HG02870 (cell line): ENCODE results near the gene NCK2.
"Not testable (repeated sequence)": the region's sequence is repeated elsewhere in the genome, so short reads cannot be mapped to it uniquely, and the experiment has no call there.

ENCODE experiments used
- ATAC-seq: cut with Tn5 transposase; IDR thresholded peaks from one replicate; pipeline ENCODE4 v1.9.1; 2021; ENCODE audit warnings: mild to moderate bottlenecking, moderate library complexity; ENCODE audit not compliant: unreplicated experiment

Gene NCK2

DNA sequence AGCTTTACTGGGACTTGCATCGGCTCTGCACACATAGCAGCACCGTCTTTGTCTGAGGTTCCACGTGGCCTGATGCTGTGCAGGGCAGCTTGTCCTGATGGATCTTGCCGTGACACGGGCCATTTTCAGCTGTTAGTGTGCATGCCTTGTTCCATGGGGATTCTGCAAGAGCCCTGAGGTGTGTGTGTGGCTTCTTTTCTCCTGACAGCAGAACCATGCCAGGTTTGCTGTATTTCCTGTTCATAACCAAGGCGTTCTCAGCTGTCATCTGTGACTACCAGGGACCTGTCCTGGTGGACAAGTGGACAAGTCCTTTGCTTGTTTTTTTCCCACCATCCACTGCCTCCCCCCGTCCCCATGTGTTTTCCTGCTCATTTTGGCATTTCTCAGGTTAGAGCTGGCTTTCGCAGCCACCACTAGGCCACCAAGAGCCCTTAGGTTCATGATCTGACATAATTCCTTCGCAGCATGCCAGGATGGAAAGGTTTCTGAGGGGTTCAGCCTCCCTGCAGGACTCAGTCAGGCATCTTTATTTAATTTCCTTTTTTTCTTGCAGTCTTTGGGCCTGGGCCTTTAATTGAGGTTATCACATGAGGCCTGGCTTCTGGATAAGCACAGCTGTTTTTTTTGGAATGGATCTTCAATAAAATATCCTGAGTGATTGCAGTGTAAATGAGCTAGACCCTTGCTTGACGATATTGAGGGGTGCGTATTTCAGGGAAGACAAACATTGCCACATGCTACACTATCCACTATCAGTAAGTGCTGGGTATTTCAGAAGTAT is 139.4 kb downstream of the NCK2 start:
- ATAC-seq, result no peak

DNA sequence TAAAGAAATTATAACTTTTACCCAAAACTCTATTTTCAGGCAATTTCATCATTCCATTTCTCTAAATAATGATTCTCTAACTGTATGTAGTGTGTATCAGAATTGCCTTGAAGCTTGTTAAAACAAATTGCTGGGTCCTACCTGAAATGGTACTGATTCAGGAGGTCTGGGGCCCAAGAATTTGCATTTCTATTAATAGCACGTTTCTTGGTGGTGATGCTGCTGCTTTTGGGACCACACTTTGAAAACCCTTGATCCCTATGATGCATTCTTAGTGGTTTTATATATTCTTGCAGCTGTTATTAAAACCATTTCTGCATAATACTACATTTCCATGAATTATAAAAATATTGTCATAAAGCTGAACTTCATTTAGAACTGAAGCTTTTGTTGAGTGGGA is 140.7 kb downstream of the NCK2 start:
- ATAC-seq, result no peak

DNA sequence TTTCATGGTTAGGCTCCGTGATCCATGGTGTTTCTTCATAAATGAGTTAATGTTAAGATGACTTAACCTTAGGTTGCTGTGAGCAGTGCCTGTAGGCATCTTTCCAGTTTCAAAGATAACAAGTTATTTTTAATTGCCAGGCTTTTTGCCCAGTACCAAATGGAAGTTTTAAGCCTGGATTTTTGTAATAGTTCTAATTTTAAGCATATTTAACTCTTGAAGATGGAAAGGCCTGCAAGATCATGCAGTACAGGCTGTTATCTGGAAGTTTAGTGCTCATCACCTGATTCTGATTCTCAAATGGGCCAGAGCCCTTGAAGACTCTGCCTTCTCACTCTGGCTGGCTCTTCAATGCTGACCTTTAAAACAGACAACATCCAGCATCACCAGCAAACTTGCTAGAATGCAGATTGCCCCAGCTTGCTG is 141.3 kb downstream of the NCK2 start:
- no peak for ATAC-seq

DNA sequence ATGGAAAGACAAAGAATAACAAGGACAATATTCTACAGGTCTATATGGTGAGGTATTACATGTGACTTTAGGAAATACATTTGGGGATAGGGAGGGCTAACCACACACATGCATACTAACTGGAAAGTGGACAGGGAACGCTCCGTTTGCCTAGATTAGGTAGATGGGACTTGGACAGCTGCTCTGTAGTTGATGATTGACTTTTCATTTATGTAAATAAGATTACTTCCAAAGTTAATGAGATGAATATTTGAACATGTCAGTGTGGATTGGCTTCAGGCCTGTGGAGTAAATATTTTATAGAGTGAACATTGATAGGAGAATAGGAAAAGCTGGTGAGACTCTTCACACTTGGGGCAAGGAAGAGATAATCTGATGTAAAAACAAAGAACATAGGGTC is 142.0 kb downstream of the NCK2 start:
- ATAC-seq, result no peak

DNA sequence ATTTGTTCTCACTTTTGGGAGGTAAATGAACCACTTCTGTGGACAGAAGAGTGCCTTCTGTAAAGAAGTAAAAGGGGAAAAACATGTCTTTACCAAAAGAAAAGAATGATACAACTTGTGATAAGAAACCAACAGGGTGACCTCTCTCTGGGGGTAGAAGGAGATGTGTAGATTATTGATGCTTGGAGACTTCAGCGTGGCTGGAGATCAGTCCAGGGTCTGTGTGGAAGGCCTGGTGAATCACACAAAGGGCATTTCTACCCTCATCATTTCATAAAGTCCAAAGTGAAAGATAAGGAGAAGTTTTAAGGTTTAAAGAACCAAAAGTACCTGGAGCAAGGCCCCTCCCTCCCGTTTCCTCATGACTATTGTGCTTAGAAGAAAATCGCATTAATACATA is 142.5 kb downstream of the NCK2 start:
- no peak for ATAC-seq

DNA sequence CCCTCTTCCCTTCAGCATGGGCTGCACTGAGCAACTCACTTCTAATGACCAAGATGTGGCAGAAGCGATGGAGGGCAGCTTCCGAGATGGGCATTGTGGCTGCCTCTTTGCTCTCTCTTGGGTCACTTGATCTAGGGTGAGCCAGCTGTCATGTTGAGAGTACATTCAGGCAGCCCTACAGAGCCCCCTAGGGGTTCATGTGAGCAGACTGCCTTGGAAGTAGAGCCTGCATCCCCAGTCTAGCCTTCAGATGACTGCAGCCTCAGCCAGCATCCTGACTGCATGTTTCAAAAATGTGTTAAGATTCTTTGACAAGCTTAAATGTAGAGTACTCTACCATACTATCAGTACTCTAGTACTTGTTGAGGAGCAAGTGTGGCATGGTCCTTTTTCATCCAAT is 143.9 kb downstream of the NCK2 start:
- ATAC-seq, result no peak

DNA sequence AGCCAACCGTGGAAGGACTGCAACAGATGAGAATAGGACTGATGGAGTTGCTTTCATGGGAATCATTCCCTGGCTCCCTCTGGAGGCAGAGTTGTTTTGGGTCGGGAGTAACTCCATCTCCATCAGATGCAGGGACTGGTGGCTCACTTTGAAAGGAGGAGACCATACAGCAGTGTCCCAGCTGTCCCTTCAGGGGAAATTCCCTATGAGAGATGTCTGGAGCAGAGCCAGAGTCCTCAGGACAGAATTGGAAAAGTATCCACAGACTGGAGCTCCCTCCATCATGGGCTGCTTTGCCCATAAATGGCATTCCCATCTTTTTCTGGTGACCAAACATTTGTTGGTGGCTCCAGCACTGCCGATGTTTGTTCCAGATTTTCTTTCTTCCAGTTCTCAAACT is 144.3 kb downstream of the NCK2 start:
- no peak for ATAC-seq

DNA sequence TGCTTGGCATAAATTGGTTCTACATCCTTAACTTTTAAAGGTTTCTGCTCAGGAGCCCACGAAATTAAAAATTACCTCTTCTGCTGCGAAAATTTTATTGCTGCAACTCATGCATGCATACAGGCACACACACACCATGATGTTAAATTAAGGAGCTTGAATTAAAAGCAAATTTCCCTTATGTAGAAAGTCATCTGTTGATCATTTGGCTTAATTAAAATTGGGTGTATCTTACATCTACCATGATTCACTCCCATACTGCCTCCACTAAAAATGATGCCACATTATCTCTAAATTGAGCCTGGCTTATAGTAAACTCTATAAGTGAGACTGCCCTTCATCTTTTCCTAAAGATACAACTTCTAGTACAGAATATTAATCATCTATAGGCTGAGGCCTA is 145.4 kb downstream of the NCK2 start:
- no peak for ATAC-seq

DNA sequence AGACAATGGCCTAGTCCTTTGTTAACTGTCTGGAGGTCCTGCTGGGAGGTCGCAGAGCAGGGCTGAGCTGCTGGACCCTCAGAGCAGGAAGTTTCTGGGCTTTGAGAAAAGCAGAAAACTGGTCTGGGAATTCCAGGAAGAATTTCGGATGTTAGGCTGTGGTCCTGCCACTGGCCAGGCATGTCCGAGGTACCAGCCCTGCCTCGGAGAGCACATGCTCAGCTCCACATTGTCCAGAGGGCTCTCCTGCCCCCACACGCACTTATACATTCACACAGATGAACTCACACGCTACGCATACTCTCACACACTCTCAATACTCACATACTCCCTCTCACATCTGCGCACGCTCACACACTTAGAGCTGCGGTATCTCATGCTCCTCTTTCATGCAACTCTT is 146.1 kb downstream of the NCK2 start:
- no peak for ATAC-seq

DNA sequence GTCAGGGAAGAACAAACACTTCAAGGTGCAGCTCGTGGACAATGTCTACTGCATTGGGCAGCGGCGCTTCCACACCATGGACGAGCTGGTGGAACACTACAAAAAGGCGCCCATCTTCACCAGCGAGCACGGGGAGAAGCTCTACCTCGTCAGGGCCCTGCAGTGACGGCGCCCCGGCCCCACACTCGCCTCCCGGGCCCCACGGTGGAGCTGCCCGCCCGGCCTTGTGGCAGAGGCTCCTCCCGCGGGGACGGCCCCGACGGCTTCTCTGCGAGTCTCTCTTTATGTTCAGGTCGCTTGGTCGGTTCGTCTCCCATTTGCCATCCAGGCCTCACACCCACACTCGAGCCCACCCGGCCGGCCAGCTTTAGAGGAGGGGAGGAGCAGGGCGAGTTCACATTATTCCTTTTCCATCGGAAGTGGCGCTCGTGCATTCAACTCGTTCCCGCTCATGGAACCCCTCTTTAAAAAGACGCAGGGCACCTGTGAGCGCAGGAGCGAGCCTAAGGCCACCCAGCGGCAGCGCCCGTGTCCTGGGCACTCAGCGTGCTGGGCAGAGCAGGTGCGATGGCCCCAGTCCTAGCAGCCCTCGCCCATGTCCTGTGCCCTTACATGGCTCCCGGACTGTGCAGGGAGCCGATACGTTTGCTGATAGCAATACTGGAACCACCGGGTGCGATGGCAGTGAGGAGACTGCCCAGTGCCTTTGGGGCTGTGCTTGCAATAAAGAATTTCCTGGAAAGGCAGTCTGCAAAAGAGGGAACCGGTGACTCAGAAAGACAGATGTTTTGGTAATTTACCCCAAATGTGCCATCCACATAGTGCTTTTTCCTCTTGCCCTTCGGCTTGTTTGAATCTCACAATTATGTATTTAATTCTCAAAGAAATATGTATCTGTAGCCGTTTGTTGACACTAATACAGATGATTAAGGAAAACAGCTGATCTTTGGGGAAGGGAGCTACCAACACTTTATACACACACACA is 148.6 kb downstream of the NCK2 start:
- ATAC-seq, result no peak

DNA sequence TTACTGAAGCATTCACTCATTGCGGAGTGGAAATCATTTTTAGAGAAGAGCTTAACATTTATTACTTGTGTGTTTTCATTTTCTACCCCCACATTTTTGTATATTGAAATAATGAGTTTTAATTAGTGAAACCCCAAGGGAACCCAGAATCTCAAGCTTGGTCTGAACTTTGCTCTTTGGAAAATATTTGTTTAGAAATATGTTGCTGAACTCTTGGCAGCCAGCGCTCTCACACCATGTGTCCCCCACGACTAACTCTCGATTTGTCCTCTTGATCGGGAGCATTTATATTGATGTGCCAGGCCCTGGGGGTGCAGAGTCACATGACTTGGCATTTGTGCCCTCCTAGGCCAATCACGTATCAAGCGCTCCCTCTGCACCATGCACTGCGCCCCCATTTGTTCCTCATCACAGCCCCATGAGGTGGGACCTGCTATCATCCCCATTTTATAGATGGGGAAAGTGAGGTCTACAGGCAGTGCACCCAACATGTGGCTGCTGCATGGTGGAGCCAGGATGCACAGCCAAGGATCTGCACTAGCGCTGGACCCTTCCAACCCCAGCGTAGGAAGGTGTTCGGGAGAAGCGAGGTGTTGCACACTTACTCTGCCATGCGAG is 149.7 kb downstream of the NCK2 start:
- ATAC-seq, result no peak

DNA sequence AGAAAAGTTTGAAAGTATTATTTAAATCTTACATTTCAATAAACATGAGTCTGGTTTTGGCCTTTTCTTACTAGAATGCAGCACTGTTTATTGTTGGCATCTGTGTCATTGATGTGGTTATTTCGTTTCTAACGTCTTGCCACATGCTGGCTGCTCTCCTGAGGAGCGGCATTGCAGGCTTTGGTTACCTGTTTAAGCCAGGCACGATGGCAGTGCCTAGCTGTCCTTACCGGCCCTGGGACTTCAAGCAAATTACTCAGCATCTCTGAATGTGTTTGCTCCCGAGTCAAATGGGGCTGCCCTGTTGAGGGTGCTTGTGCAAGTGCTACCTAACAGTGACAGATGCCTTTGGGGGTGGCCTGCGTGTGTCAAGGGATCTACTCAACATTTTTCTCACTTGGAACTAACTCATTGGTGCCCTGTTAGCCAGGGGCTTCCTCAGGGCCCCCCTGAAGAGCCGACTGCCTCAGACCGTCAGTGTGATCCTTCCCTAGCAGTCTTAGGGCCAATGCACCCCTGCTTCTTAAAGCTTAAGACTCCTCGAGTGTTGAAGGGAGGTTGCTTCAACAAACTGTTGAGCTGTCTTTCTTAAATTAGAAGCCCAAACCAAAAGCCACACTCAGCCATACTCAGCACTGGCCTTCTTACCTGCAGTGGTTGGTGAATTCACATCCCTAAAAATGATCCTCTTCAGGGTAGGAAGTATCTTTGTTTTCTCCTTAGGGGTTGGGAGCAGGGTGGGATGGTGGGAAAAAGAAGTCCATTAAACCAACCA is 151.5 kb downstream of the NCK2 start:
- ATAC-seq, result no peak

DNA sequence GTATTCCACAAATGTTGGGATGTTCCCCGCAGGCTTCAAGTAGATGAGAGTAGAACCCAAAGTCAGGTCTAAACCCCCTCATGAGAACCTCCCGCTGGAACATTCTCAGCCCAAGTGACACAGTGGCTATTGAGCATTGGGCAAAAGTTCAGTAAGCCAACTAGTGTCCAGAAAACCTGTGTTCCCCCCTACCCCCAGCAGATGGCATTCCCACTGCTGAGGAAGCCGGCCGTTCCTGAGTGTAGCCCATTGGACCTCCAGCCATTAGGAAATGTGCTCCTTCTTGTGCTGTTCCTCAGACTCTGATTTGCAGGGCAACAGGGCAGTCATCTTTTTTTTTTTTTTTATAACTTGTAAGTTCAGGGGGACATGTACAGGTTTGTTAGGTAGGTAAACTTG is 152.1 kb downstream of the NCK2 start:
- ATAC-seq, result no peak

DNA sequence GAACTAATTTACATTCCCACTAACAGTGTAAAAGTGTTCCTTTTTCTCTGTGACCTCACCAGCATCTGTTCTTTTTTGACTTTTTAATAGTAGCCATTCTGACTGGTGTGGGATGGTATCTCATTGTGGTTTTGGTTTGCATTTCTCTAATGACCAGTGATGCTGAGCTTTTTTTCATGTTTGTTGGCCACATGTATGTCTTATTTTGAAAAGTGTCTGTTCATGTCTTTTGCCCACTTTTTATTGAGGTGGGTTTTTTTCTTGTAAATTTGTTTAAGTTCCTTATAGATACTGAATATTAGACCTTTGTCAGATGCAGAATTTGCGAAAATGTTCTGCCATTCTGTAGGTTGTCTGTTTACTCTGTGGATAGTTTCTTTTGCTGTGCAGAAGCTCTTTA is 153.0 kb downstream of the NCK2 start:
- not testable (repeated sequence) for ATAC-seq

DNA sequence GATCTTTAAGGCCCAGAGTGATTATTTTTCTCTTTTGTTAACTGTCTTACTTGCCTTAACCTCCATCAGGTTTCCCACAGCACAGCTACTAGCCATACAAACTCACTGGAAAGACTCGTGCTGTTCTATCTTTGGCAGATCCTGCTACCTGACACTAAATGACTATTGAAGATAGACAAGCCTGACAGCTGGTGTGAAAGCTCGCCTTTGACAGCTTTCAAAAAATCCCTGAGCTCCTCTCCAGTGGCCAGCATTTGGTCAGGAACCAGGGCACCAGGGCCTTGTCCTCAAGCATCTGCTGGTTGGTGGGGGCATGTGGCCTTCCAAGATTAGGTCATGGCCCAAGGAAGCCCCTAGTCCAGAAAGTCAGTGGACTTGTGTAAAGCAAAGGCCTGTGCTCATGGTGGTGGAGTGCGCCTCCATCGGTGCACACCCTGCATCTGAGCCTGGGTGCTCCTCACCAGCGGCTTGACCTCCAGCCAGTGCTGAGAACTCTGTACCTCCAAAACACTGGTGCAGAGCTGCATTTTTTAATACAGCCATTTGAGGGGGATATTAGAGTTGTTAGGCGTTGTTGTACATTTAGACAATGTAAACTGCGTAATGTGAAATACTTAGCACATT is 158.5 kb downstream of the NCK2 start:
- no peak for ATAC-seq

DNA sequence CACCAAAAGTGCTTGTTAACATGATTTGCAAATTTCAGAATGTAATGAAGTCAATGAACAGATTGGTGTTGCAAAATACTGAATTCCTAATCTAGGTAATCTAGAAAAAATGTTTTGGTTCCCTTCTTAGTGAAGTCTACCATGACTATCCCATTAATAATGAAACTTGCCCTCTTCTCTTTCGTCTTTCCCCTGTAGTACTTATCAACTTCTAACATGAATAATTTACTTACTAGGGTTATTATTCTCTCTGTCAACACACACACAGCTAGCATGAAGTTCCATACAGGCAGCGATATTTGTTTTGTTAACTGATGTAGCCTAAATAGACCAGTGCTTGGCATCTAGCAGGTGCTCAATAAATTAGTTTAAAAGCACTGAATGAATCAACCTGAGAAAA is 160.2 kb downstream of the NCK2 start:
- peak; percentile 95 for ATAC-seq

DNA sequence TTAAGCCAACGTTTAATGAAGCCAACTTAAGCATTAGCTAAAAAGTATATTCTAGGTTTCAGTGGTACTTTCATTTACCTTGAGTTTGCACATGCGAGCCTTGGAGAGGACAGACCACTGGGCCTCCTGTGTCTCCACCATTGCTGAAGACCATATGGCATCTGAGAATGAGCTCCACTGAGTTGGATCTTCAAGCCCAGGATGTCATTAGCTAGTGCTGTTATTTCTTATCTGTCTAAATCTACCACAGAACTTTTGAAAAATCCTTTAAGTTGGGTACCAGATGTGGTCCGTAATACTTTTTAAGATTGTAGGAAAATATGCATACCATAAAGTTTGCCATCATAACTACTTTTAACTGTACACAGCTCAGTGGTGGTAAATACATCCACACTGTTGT is 161.8 kb downstream of the NCK2 start:
- no peak for ATAC-seq

DNA sequence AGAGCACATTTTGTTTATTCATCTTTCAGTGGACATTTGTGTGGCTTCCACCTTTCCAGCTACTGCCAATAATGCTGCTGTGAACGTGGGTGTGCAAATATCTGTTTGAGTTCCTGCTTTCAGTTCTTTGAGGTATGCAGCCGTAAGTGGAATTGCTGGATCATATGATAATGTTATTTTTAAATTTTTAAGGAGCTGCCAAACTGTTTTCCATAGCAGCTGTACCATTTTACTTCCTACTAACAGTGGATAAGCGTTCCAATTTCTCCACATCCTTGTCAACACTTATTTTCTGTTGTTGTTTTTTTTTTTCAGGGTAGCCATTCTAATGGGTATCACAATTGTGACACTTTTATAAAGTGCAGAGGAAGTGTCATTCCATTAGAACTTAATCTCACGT is 162.5 kb downstream of the NCK2 start:
- ATAC-seq, result no peak

DNA sequence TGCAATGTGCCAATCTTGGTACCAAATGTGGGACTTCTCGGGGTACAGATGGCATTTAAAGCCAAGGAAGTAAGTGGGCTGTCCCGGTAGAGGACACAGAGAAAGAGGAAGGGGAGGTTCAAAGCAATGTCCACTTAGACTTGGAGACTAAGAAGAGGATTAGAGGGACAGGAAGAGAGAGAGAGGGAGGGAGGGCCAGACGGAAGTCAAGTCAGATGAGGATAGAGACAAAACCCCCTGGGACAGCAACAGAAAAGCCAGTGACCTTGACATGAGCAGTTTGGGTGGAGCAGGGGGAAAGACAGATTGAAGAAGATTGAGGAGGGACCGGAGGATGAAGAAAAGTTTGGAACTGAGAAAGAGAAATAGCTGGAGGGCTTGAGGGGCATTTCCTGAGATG is 164.5 kb downstream of the NCK2 start:
- no peak for ATAC-seq

DNA sequence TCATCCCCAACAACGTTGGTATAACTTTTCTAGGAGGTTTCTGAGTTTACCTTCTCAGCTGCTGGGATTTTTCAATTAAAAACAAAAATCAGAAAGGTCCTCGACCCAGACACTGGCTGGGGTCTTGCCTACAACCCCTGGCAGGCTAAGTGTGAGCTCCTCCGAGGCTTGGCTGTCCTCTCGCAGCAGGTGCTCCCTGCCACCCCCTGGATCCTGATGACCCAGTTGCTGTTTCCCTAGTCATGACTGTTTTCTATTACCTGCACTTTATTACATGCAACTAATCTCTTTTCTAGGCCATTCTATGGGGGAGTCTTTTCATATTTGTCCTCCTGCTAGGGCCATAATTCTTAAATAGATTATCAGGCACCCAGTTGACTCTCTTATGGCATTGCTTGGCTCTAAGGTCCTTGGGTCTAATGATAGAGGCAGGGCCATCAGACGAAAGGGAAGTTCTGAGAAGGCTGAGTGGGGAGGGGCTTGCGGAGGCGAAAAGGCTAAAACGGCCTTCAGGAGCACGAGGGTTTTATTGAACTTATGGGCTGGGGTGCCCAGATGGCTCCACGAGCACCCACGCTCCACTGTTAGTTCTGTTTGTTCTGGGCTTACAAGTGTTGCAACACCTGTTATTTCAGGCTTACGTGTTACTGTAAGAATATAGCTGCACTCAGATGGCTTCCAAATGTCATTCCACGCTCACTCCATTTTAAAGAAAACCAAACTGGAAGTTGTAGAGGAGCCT is 166.0 kb downstream of the NCK2 start:
- no peak for ATAC-seq
